ENCODE data around the gene MOGAT3. TPM values are rescaled to one million over a fixed set of nuclear protein-coding genes. Genes with fewer than 3 reads are reported as not detected.

Gene MOGAT3
- total RNA-seq, 5 donors from 2014 or later (not counting 1 experiment from before 2014, with no cell fraction given) = not detected

DNA sequence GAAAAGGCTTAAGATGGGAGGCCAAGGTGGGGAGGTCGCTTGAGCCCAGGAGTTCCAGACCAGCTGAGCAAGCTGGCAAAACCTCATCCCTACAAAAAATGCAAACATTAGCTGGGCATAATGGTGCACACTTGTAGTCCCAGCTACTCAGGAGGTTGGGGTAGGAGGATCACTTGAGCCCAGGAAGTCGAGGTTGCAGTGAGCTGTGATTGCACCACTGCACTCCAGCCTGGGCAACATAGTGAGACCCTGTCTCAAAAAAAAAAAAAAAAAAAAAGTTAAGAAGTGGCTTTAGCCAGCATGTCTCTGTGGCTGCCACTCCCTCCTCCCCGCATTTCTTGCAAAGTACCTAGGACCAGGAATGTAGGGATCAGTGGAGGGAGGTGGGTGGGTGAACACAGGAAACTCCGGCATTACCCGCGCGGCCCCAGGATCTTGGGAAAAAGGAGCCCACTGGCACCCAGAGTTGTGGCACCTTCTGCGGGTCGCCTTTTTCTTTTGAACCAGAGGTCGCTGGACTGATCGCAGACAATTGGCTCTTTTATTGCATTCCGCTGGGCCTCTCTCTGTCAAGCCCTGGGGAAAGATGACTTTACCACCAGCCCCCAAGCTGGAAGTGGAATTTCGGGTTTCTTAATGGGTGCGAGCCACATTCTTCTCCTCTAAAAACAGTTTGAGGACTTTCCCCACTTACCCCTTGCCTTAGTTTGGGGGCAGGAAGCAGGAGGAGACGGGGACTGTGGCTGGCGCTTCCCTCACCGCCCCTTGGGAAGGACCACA, 39.0 kb downstream of the MOGAT3 start:
- Mint-ChIP-seq H3K4me1 (peaks cover 19 to 32% (median 25%) of the 10 kb centered on the region in 3 donors), H3K27me3 (peaks cover 16 to 35% of the 10 kb centered on the region in 2 donors), H3K36me3 (peaks cover 25% of the 10 kb centered on the region), H3K27ac (no peak overlapping the region), H3K9me3 (no peaks in the 10 kb centered on the region), H3K4me3 (peak overlapping the region; percentile 67 to 86 (median 72))
- Histone ChIP-seq H3K4me3 (ENCODE audit: control insufficient read depth in 1 of 2, extremely low read depth in 1 of 2, low read length in 1 of 2) (peak overlapping the region in 1 of 2 donors; percentile 10), H3K27ac (ENCODE audit: low read length) (no peak overlapping the region), H3K36me3 (ENCODE audit: control insufficient read depth in 2 of 2, extremely low read depth in 1 of 2, insufficient read depth in 1 of 2, low read length in 1 of 2) (peaks cover 0 to 6% of the 10 kb centered on the region in 2 donors), H3K4me1 (ENCODE audit: control insufficient read depth in 1 of 2, extremely low read depth in 1 of 2, insufficient read depth in 2 of 2, low read length in 2 of 2) (peaks cover 14 to 46% of the 10 kb centered on the region in 2 experiments), H3K9me3 (no peaks in the 10 kb centered on the region), H3K27me3 (replicated peaks in 1 of 2; ENCODE audit: control insufficient read depth in 2 of 2, extremely low read depth in 1 of 2, insufficient read depth in 2 of 2, low read length in 1 of 2) (peaks cover 6 to 71% of the 10 kb centered on the region in 2 experiments)
- ATAC-seq (replicated peaks in 1 of 4) = no peak
- CTCF ChIA-PET = interaction anchor here in 1 of 2 donors (0.6 to 0.7 kb wide), 2 partner anchors 1214 to 1290 kb away, joined by 4 to 6 read pairs; no protein-coding TSS in a partner anchor
- DNase-seq = no peak
- POLR2A ChIA-PET = no interaction called here
- WGBS (ENCODE audit: insufficient coverage) = 90% methylated on average over 10 of the region's 17 CpGs

DNA sequence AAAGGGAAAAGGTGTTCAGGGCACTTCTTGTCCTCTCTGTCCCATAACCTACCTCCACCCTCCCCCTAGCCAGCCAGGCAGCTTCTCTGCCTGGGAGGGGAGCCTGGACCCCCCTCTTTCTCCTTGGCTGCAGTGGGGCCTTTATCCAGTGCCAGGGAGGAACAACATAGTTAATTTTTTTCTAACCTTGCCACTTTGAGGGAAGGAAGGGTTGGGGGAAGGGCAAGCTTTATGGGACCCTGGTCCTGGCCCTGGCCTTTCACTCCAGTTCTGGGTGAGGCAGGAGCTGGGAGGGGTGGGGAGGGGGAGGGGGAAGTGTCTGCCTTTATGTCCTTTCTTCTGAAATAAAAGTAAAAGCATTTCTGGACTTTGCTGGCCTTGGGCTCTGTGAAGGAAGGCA, 39.9 kb downstream of the MOGAT3 start:
- Histone ChIP-seq H3K4me1 (ENCODE audit: control insufficient read depth in 1 of 2, extremely low read depth in 1 of 2, insufficient read depth in 2 of 2, low read length in 2 of 2) (peaks cover 12 to 36% of the 10 kb centered on the region in 2 experiments), H3K36me3 (ENCODE audit: control insufficient read depth in 2 of 2, extremely low read depth in 1 of 2, insufficient read depth in 1 of 2, low read length in 1 of 2) (peaks cover 0 to 9% of the 10 kb centered on the region in 2 donors), H3K27ac (ENCODE audit: low read length) (no peak overlapping the region), H3K4me3 (ENCODE audit: control insufficient read depth in 1 of 2, extremely low read depth in 1 of 2, low read length in 1 of 2) (no peak overlapping the region), H3K9me3 (no peaks in the 10 kb centered on the region), H3K27me3 (replicated peaks in 1 of 2; ENCODE audit: control insufficient read depth in 2 of 2, extremely low read depth in 1 of 2, insufficient read depth in 2 of 2, low read length in 1 of 2) (peaks cover 6 to 62% of the 10 kb centered on the region in 2 experiments)
- CTCF ChIA-PET = interaction anchor here in 1 of 2 donors (0.6 kb wide), 2 partner anchors 510 to 755 kb away, joined by 4 read pairs; no protein-coding TSS in a partner anchor
- DNase-seq = no peak
- POLR2A ChIA-PET = no interaction called here
- H3K36me3 Mint-ChIP-seq = peaks cover 25% of the 10 kb centered on the region
- ATAC-seq (replicated peaks in 1 of 4) = no peak
- H3K9me3 Mint-ChIP-seq = no peaks in the 10 kb centered on the region
- H3K4me1 Mint-ChIP-seq = peaks cover 11 to 28% (median 19%) of the 10 kb centered on the region in 3 donors
- H3K27me3 Mint-ChIP-seq = peaks cover 10 to 28% of the 10 kb centered on the region in 2 donors
- H3K27ac Mint-ChIP-seq = no peak overlapping the region
- no peak overlapping the region for H3K4me3 Mint-ChIP-seq

DNA sequence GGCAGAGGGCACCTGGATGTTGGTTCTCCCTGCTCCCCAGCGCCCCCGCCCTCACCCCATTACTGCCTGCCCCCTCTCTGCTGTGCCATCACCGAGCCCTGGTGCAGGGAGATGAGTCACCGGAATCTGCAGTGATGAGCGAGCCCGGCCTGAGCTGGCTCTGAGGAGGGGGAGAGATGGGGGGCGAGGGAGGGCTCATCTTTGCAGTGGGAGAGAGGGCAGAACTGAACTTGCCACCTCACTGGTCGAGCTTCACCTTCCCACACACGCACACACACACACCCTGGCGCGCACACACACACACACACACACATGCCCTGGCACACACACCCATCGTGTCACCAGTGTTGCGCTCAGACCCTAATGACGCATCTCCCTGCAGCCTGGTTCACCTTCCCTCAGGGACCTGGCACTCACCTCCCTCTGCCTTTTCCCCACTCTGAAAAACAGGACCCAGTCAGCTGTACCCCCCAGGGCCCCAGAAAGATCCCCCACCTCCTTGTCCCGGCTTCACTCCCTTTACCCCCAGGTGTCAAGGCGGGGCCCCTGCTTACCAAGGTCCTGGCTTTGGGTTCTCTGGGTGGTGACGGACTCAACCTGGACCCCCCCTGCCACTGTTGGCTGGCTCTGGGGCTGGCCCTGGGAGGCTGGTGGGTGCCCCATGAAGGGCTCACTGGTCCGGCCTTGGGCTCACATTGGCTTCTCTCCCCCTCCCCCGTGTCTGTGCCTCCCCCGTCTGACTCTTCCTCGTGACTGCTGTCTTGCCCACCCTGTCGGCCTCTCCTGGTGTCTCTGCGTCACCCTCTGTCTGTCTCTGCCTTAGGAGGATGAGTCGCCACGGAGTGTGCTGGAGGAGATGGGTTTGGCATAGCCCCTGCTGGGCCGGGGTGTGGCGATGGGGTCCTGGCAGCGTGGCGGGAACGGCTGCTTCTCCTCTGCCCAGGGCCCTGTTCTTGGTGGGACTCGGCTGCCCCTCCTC, 40.9 kb downstream of the MOGAT3 start:
- 83% methylated on average over 18 of the region's 31 CpGs for WGBS (ENCODE audit: insufficient coverage)
- H3K27ac Mint-ChIP-seq = no peak overlapping the region
- Histone ChIP-seq H3K36me3 (ENCODE audit: control insufficient read depth in 2 of 2, extremely low read depth in 1 of 2, insufficient read depth in 1 of 2, low read length in 1 of 2) (peaks cover 0 to 9% of the 10 kb centered on the region in 2 donors), H3K4me3 (ENCODE audit: control insufficient read depth in 1 of 2, extremely low read depth in 1 of 2, low read length in 1 of 2) (no peak overlapping the region), H3K4me1 (ENCODE audit: control insufficient read depth in 1 of 2, extremely low read depth in 1 of 2, insufficient read depth in 2 of 2, low read length in 2 of 2) (peaks cover 5 to 34% of the 10 kb centered on the region in 2 experiments), H3K9me3 (no peaks in the 10 kb centered on the region), H3K27ac (ENCODE audit: low read length) (no peak overlapping the region), H3K27me3 (replicated peaks in 1 of 2; ENCODE audit: control insufficient read depth in 2 of 2, extremely low read depth in 1 of 2, insufficient read depth in 2 of 2, low read length in 1 of 2) (peaks cover 5 to 54% of the 10 kb centered on the region in 2 experiments)
- H3K36me3 Mint-ChIP-seq = peaks cover 25% of the 10 kb centered on the region
- H3K4me3 Mint-ChIP-seq = no peak overlapping the region
- peaks cover 2 to 19% of the 10 kb centered on the region in 2 donors for H3K27me3 Mint-ChIP-seq
- CTCF ChIA-PET = interaction anchor here in 1 of 2 donors (0.6 kb wide), 3 partner anchors 75 to 755 kb away, joined by 3 to 4 read pairs (median 4); no protein-coding TSS in a partner anchor
- H3K4me1 Mint-ChIP-seq = peaks cover 10 to 26% (median 19%) of the 10 kb centered on the region in 3 donors
- H3K9me3 Mint-ChIP-seq = no peaks in the 10 kb centered on the region
- POLR2A ChIA-PET = no interaction called here
- DNase-seq (no peak), ATAC-seq (replicated peaks in 1 of 4) (no peak)

DNA sequence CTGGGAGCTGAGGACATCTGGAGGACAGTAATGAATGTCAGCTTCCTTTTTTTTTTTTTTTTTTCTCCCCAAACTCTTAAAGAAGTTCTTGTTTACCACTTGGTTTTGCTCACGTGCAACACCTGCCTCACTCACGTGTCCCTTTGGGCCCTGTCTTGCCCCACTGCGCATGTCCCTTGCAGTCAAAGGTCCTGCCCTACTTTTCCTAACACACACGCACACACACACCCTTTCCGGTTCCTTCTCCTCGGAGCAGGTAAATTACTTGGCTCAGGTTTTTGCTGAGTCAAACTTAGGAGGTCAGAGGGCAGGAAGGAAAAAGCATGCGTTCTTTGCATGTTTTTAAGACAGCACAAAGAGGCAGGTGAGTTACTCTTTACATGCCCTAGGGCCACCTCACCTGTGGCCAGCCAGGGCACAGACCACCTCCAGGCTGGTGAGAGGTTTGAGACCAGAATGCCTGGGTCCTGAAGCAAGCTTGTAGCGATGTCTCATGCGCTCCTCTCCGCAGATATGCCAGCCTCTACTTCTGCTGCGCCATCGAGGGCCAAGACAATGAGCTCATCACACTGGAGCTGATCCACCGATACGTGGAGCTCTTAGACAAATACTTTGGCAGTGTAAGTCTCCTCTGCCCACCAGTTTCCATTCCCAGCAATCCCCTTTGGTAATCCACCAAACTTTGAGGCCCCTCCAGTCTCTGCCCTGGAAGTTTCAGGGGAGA, 43.8 kb downstream of the MOGAT3 start:
- 98% methylated on average over 8 of the region's 14 CpGs for WGBS (ENCODE audit: insufficient coverage)
- H3K4me3 Mint-ChIP-seq = no peak overlapping the region

DNA sequence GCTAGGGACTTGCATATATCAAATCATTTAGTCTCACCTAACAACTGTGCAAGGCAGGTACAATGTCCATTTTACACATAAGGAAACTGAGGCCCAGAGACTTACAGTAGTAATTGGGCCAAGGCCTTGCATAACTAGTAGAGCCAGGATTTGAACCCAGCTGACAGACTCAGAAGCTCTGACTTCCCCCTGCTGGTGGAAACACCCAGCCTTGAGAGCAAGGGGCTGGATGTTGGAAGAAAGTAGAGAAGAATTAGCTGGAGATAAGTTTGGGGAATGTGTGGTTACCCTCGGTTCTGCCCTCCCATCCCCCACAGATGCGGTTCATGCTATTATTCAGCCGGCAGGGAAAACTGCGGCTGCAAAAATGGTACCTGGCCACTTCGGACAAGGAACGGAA, 44.6 kb downstream of the MOGAT3 start:
- DNase-seq = no peak
- peaks cover 0 to 9% of the 10 kb centered on the region in 2 donors for H3K36me3 ChIP-seq (ENCODE audit: control insufficient read depth in 2 of 2, extremely low read depth in 1 of 2, insufficient read depth in 1 of 2, low read length in 1 of 2)
- Mint-ChIP-seq H3K9me3 (no peaks in the 10 kb centered on the region), H3K27me3 (peaks cover 0 to 5% of the 10 kb centered on the region in 2 donors), H3K27ac (no peak overlapping the region), H3K4me1 (peaks cover 12 to 17% (median 15%) of the 10 kb centered on the region in 3 donors), H3K36me3 (peaks cover 22% of the 10 kb centered on the region), H3K4me3 (peak overlapping the region in 1 of 3 donors; percentile 34)
- ATAC-seq (replicated peaks in 1 of 4) = no peak
- ChIA-PET CTCF (interaction anchor here (0.6 to 3.0 kb wide), 6 partner anchors 9 to 1236 kb away, joined by 3 to 13 read pairs (median 3); no protein-coding TSS in a partner anchor), POLR2A (interaction anchor here in 1 of 2 donors (0.5 to 0.6 kb wide), 2 partner anchors 62 to 728 kb away, joined by 3 to 6 read pairs; partner anchors contain the start of genes ZCWPW1 and ZNHIT1)
- H3K27me3 ChIP-seq (replicated peaks in 1 of 2; ENCODE audit: control insufficient read depth in 2 of 2, extremely low read depth in 1 of 2, insufficient read depth in 2 of 2, low read length in 1 of 2) = peaks cover 0 to 25% of the 10 kb centered on the region in 2 experiments
- H3K4me3 ChIP-seq (ENCODE audit: control insufficient read depth in 1 of 2, extremely low read depth in 1 of 2, low read length in 1 of 2) = no peak overlapping the region
- WGBS (ENCODE audit: insufficient coverage) = 96% methylated on average over 4 of the region's 6 CpGs
- H3K27ac ChIP-seq (ENCODE audit: low read length) = no peak overlapping the region
- H3K9me3 ChIP-seq = no peaks in the 10 kb centered on the region
- peaks cover 0 to 20% of the 10 kb centered on the region in 2 experiments for H3K4me1 ChIP-seq (ENCODE audit: control insufficient read depth in 1 of 2, extremely low read depth in 1 of 2, insufficient read depth in 2 of 2, low read length in 2 of 2)

More for the DNA sequence above, 43.8 kb downstream of the MOGAT3 start:
- H3K27ac Mint-ChIP-seq = no peak overlapping the region
- POLR2A ChIA-PET = interaction anchor here in 1 of 2 donors (0.6 kb wide), 1 partner anchor 61 kb away, joined by 6 read pairs; the partner anchor contains the start of gene ZNHIT1
- H3K4me1 ChIP-seq (ENCODE audit: control insufficient read depth in 1 of 2, extremely low read depth in 1 of 2, insufficient read depth in 2 of 2, low read length in 2 of 2) = peaks cover 0 to 20% of the 10 kb centered on the region in 2 experiments
- no peak overlapping the region for H3K27ac ChIP-seq (ENCODE audit: low read length)
- H3K27me3 ChIP-seq (replicated peaks in 1 of 2; ENCODE audit: control insufficient read depth in 2 of 2, extremely low read depth in 1 of 2, insufficient read depth in 2 of 2, low read length in 1 of 2) = peaks cover under 1 to 33% of the 10 kb centered on the region in 2 experiments
- H3K9me3 ChIP-seq = no peaks in the 10 kb centered on the region
- H3K4me3 ChIP-seq (ENCODE audit: control insufficient read depth in 1 of 2, extremely low read depth in 1 of 2, low read length in 1 of 2) = no peak overlapping the region
- H3K4me1 Mint-ChIP-seq = peaks cover 12 to 18% (median 17%) of the 10 kb centered on the region in 3 donors
- H3K36me3 Mint-ChIP-seq = peaks cover 25% of the 10 kb centered on the region
- peaks cover 0 to 9% of the 10 kb centered on the region in 2 donors for H3K36me3 ChIP-seq (ENCODE audit: control insufficient read depth in 2 of 2, extremely low read depth in 1 of 2, insufficient read depth in 1 of 2, low read length in 1 of 2)
- no peak for ATAC-seq (replicated peaks in 1 of 4)
- peaks cover 0 to 8% of the 10 kb centered on the region in 2 donors for H3K27me3 Mint-ChIP-seq
- no peak for DNase-seq
- no peaks in the 10 kb centered on the region for H3K9me3 Mint-ChIP-seq
- CTCF ChIA-PET = interaction anchor here (0.5 to 3.0 kb wide), 10 partner anchors 8 to 1235 kb away, joined by 3 to 13 read pairs (median 4); no protein-coding TSS in a partner anchor

Measured in T-cell (primary cell).